Measurements from ENCODE around the gene VPS37B. TPM values are rescaled to one million over a fixed set of nuclear protein-coding genes. Genes with fewer than 3 reads are reported as not detected.

The VPS37B gene
- total RNA-seq, 2 donors from 2014 or later = 22.7 to 24.1 TPM

- Mint-ChIP-seq H3K27me3 (ENCODE audit: insufficient read depth) (peaks cover 29% of the 10 kb centered on the region), H3K9me3 (no peaks in the 10 kb centered on the region), H3K4me1 (peaks cover 8% of the 10 kb centered on the region), H3K27ac (no peak overlapping the region), H3K4me3 (no peak overlapping the region), H3K36me3 (ENCODE audit: low read depth) (no peaks in the 10 kb centered on the region)
- Histone ChIP-seq H3K27ac (ENCODE audit: low read depth, low read length) (no peak overlapping the region), H3K9me3 (ENCODE audit: control insufficient read depth, low read length) (no peaks in the 10 kb centered on the region), H3K27me3 (ENCODE audit: control insufficient read depth, insufficient read depth, low read length, poor library complexity, severe bottlenecking) (no peaks in the 10 kb centered on the region), H3K36me3 (ENCODE audit: control insufficient read depth, insufficient read depth, low read length) (no peaks in the 10 kb centered on the region), H3K4me3 (ENCODE audit: low read length) (no peak overlapping the region), H3K4me1 (ENCODE audit: control insufficient read depth, insufficient read depth, low read length) (no peaks in the 10 kb centered on the region), H3K9ac (ENCODE audit: extremely low read depth, low read length, poor library complexity, severe bottlenecking) (no peak overlapping the region)
- WGBS, 2 experiments (ENCODE audit: insufficient coverage in 1 of 2, insufficient read length in 1 of 2) = 78 to 85% methylated on average over 6 to 7 of the region's 7 CpGs
- no peak for DNase-seq
- TF ChIP-seq CTCF (conservative IDR thresholded peaks at IDR 0.05) = no peak
These were observed 65.3 kb downstream of the VPS37B start for GRCh38 chr12:122830517-122831214.

DNA sequence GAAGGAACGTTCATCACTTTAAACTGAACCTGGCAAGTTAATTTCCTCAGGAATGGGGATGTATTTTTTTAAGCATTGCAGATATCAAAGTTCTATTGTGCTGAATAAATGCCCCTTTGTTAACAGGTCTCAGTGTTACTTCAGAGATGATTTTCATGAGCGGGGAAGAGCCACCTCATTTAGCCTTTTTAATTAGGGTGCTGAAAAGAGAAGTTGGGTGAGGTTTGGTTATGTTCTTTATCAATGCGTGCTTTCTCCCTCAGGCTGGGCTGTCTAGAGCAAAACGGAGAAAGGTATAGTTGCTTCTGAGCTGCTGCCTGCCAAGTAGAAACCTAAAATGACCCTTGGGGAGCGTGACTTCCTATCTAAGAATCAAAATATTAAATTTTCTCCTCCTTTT lies 68.7 kb downstream of the VPS37B start:
- H3K27ac Mint-ChIP-seq = no peak overlapping the region
- no peaks in the 10 kb centered on the region for H3K36me3 ChIP-seq (ENCODE audit: control insufficient read depth, insufficient read depth, low read length)
- H3K27me3 Mint-ChIP-seq (ENCODE audit: insufficient read depth) = peaks cover 17% of the 10 kb centered on the region
- no peak for DNase-seq
- H3K9me3 ChIP-seq (ENCODE audit: control insufficient read depth, low read length) = no peaks in the 10 kb centered on the region
- H3K9ac ChIP-seq (ENCODE audit: extremely low read depth, low read length, poor library complexity, severe bottlenecking) = no peak overlapping the region
- peaks cover 5% of the 10 kb centered on the region for H3K4me1 Mint-ChIP-seq
- no peak overlapping the region for H3K4me3 ChIP-seq (ENCODE audit: low read length)
- H3K9me3 Mint-ChIP-seq = no peaks in the 10 kb centered on the region
- no peaks in the 10 kb centered on the region for H3K36me3 Mint-ChIP-seq (ENCODE audit: low read depth)
- WGBS, 2 experiments (ENCODE audit: insufficient coverage in 1 of 2, insufficient read length in 1 of 2) = 58 to 77% methylated on average over 3 to 5 of the region's 5 CpGs
- H3K27ac ChIP-seq (ENCODE audit: low read depth, low read length) = no peak overlapping the region
- H3K4me1 ChIP-seq (ENCODE audit: control insufficient read depth, insufficient read depth, low read length) = no peaks in the 10 kb centered on the region
- no peak overlapping the region for H3K4me3 Mint-ChIP-seq
- TF ChIP-seq CTCF (conservative IDR thresholded peaks at IDR 0.05) = no peak
- no peaks in the 10 kb centered on the region for H3K27me3 ChIP-seq (ENCODE audit: control insufficient read depth, insufficient read depth, low read length, poor library complexity, severe bottlenecking)

- H3K4me3 ChIP-seq (ENCODE audit: low read length) = no peak overlapping the region
These were observed 69.9 kb downstream of the VPS37B start for GRCh38 chr12:122825773-122826724.

More at GRCh38 chr12:122825773-122826724, 69.9 kb downstream of the VPS37B start:
- no peak overlapping the region for H3K27ac ChIP-seq (ENCODE audit: low read depth, low read length)
- H3K4me1 Mint-ChIP-seq = peaks cover 5% of the 10 kb centered on the region
- no peaks in the 10 kb centered on the region for H3K9me3 ChIP-seq (ENCODE audit: control insufficient read depth, low read length)
- peaks cover 16% of the 10 kb centered on the region for H3K27me3 Mint-ChIP-seq (ENCODE audit: insufficient read depth)
- 53 to 62% methylated on average over 13 to 17 of the region's 22 CpGs for WGBS, 2 experiments (ENCODE audit: insufficient coverage in 1 of 2, insufficient read length in 1 of 2)
- no peaks in the 10 kb centered on the region for H3K36me3 ChIP-seq (ENCODE audit: control insufficient read depth, insufficient read depth, low read length)
- no peak for TF ChIP-seq CTCF (conservative IDR thresholded peaks at IDR 0.05)
- no peak overlapping the region for H3K9ac ChIP-seq (ENCODE audit: extremely low read depth, low read length, poor library complexity, severe bottlenecking)
- DNase-seq = no peak
- no peaks in the 10 kb centered on the region for H3K27me3 ChIP-seq (ENCODE audit: control insufficient read depth, insufficient read depth, low read length, poor library complexity, severe bottlenecking)
- no peaks in the 10 kb centered on the region for H3K36me3 Mint-ChIP-seq (ENCODE audit: low read depth)
- H3K9me3 Mint-ChIP-seq = no peaks in the 10 kb centered on the region
- peak overlapping the region; percentile 30 for H3K4me3 Mint-ChIP-seq
- no peak overlapping the region for H3K27ac Mint-ChIP-seq
- H3K4me1 ChIP-seq (ENCODE audit: control insufficient read depth, insufficient read depth, low read length) = no peaks in the 10 kb centered on the region
